ENCODE measurements around the gene CTNNA3.

Gene CTNNA3

GRCh38 chr10:66565999-66566398 lies 1130.0 kb downstream of the CTNNA3 start:
- TF ChIP-seq CTCF (IDR thresholded peaks at IDR 0.05; ENCODE audit: borderline replicate concordance, control extremely low read depth, extremely low read depth, insufficient read depth, missing control alignments): no peak
- no peak for DNase-seq (ENCODE audit: low spot score)
- in situ Hi-C loops (cut with MboI; ENCODE audit: low sequenced_read_pairs, unreplicated experiment): no loop called here

GRCh38 chr10:66564287-66564686 lies 1131.7 kb downstream of the CTNNA3 start:
- TF ChIP-seq CTCF (IDR thresholded peaks at IDR 0.05; ENCODE audit: borderline replicate concordance, control extremely low read depth, extremely low read depth, insufficient read depth, missing control alignments): no peak
- in situ Hi-C loops (cut with MboI; ENCODE audit: low sequenced_read_pairs, unreplicated experiment): no loop called here
- DNase-seq (ENCODE audit: low spot score): no peak

- DNase-seq (ENCODE audit: low spot score): no peak
- TF ChIP-seq CTCF (IDR thresholded peaks at IDR 0.05; ENCODE audit: borderline replicate concordance, control extremely low read depth, extremely low read depth, insufficient read depth, missing control alignments): no peak
- in situ Hi-C loops (cut with MboI; ENCODE audit: low sequenced_read_pairs, unreplicated experiment): no loop called here
These were observed 1140.9 kb downstream of the CTNNA3 start for GRCh38 chr10:66555061-66555460.

GRCh38 chr10:66552331-66552730 lies 1143.7 kb downstream of the CTNNA3 start:
- in situ Hi-C loops (cut with MboI; ENCODE audit: low sequenced_read_pairs, unreplicated experiment): no loop called here
- no peak for TF ChIP-seq CTCF (IDR thresholded peaks at IDR 0.05; ENCODE audit: borderline replicate concordance, control extremely low read depth, extremely low read depth, insufficient read depth, missing control alignments)
- DNase-seq (ENCODE audit: low spot score): no peak

GRCh38 chr10:66550351-66550750 lies 1145.6 kb downstream of the CTNNA3 start:
- in situ Hi-C loops (cut with MboI; ENCODE audit: low sequenced_read_pairs, unreplicated experiment): no loop called here
- TF ChIP-seq CTCF (IDR thresholded peaks at IDR 0.05; ENCODE audit: borderline replicate concordance, control extremely low read depth, extremely low read depth, insufficient read depth, missing control alignments): no peak
- no peak for DNase-seq (ENCODE audit: low spot score)

- no peak for DNase-seq (ENCODE audit: low spot score)
- no peak for TF ChIP-seq CTCF (IDR thresholded peaks at IDR 0.05; ENCODE audit: borderline replicate concordance, control extremely low read depth, extremely low read depth, insufficient read depth, missing control alignments)
- in situ Hi-C loops (cut with MboI; ENCODE audit: low sequenced_read_pairs, unreplicated experiment): no loop called here
These were observed 1157.1 kb downstream of the CTNNA3 start for GRCh38 chr10:66538908-66539307.

GRCh38 chr10:66538371-66538770 lies 1157.6 kb downstream of the CTNNA3 start:
- no peak for DNase-seq (ENCODE audit: low spot score)
- no peak for TF ChIP-seq CTCF (IDR thresholded peaks at IDR 0.05; ENCODE audit: borderline replicate concordance, control extremely low read depth, extremely low read depth, insufficient read depth, missing control alignments)
- in situ Hi-C loops (cut with MboI; ENCODE audit: low sequenced_read_pairs, unreplicated experiment): no loop called here

Measured in GM13976 (cell line).